GM21825 (cell line): ENCODE data around the gene RNF222.
A peak's percentile ranks its signal among the peaks of the same experiment; 100 is the strongest.
"Not testable (repeated sequence)": the region's sequence is repeated elsewhere in the genome, so short reads cannot be mapped to it uniquely, and the experiment has no call there.

Experiments
- ATAC-seq: cut with Tn5 transposase; IDR thresholded peaks from one replicate; pipeline ENCODE4 v1.9.1; 2021; ENCODE audit warnings: mild to moderate bottlenecking, moderate library complexity; ENCODE audit not compliant: unreplicated experiment

RNF222 gene

DNA sequence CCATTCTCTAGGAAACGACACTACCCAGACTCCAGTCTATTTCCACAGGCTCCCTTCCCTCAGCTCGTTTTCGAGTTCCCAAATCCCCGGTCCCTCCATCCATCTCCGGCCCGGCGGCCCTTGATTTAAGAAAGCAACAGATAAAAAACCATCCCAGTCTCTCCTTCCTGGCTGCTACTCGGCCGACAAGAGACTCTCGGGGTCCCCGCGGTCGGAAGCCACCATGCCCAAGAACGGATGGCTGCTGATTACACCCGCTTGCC lies 14.8 kb downstream of the RNF222 start:
- no peak for ATAC-seq

DNA sequence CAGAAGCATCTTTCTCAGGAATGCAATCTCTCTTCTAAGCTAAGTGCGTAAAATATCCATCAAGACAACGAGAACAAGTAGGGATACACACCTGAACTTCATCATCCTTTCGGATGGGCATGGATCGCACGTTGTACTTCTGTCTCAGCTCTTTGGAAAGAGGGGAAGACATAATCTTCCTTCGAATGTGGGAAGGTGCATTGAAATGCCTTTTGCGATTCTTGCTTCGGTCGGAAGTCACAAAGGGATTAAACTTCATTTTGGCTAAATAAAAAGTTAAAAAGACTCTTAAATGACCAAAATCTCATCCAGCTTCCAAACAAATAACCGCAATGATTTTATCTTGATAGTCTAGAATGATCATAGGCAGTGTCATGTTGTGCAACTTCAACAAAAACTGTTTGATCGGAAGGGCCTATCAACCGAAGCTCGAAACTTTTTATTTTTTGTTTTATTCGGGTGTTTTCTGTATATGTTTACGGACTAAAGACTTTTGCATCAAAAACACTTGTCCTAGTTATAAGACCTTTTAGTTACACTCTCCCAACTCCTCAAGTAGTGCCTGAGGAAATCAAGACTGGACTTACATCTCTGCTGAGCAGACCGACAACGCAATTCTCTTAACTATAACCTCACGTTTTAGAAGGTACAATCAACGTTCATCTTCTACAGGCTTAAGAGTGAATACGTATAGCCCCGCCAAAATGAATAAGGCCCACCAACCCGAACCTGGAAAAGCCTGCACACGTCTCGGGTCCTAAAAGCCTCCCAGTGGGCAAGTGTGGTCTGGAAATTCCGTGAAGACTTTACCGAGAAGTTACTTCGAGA lies 15.4 kb downstream of the RNF222 start:
- no peak for ATAC-seq

DNA sequence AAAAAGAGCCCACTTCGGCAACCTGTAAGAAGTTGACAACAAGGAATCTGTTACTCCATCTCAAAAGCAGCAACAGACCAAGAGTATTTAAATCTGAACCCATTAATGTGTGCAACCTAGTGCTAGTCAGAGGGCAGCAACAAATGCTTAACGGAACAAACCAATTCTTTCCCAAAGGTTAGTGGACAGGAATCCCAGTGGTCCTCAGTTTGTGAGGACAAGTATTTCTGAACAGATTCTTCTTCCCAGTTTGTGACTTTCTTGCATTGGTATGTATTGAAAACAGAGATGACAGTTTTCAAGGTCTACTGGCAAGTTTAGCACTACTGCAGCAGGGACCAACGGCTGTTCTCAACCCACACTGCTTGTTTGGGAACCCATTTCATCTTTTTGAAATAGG lies 17.6 kb downstream of the RNF222 start:
- ATAC-seq, result no peak

DNA sequence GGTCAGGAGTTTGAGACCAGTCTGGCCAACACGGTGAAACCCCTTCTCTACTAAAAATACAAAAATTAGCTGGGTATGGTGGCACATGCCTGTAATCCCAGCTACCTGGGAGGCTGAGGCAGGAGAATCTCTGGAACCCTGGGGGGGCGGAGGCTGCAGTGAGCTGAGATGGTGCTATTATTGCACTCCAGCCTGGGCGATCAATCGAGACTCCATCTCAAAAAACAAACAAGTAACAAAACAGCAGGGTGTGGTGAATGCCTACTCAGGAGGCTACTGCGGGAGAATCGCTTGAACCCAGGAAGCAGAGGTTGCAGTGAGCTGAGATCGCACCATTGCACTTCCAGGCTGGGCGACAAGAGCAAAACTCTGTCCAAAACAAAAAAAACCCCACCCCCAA lies 19.5 kb downstream of the RNF222 start:
- ATAC-seq, result not testable (repeated sequence)

DNA sequence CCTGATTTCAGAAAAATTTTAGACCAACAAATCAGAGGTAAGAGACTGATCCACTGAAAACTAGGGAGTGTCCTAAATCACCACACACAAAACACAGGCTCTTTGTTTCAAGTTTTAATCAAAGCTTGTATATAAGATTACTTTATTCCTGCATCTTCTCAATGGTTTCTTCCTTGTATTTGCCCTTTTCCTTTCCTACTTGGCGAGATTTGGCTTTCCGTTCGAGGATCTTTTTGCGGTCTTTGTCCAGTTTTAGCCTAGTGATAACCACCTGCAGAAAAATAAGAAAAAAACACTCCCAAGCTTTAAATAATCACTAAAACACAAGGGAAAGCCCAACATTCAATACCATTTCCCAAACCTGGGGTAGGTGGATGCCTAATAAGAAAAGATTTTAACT lies 20.2 kb downstream of the RNF222 start:
- ATAC-seq, result no peak

DNA sequence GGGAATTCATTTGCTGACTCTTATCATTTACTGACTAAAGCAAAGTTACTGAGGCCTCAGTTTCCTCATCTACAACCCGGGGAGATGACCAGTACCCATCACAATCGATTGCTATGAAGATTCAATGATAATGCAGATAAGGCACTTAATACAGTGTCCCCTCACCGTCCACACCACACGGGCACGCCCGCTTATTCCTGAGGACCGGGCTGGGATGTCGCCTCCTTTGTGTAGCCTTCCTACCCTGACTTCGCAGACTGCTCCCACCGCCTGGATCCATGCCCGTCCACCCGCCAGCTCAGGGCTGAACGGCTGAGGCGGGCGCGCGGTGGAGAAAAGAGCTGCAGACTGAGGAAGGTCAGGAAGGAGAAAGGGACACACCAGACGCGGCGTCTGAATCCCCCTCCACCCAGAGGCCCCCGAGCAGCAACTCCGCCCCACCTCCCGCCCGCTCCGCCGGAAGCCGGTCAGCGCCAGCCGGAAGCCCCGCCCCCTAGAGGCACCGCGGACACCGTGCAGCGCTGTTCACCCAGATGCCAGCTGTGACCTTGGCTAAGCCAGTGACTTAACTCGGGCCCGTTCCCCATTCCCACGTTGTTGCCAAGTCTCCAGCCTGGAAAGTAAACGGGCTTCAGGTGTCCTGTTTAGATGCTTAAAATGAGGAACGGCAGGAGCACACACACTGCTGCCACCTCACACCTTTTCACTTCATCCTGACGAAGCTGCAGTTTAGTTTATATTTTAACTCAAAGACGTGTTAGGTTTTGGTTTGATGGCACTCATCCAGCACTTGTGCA lies 21.2 kb downstream of the RNF222 start, which contains the start of gene KRABD2:
Gene KRABD2, minus strand, starts transcription at position 434 of the 797 bp plus-strand sequence.
- peak; percentile 83 for ATAC-seq

DNA sequence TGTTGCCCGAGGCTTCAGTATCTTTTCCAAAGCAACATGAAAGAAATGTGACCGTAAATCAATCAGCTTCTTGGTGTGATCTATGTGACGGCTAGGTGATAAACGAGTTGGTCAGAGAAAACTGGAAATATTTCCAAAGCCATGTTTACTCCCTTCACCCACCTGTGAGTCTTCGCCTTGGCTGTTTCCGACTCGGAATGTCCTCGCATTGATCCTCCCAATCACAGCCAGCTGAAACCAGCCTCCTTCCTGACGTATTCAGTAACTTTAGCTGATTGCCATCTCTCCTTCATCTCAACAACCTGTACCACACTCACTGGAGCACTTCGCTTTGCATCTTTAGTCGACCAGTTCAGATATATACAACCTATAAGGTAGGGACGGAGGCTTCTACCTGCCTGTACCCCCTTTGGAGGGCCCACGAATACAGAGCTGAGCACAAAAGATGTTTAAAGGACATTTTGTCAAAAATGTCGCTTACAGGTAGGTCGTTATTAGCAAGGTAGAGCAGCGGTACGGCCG lies 21.8 kb downstream of the RNF222 start:
- ATAC-seq, result no peak

DNA sequence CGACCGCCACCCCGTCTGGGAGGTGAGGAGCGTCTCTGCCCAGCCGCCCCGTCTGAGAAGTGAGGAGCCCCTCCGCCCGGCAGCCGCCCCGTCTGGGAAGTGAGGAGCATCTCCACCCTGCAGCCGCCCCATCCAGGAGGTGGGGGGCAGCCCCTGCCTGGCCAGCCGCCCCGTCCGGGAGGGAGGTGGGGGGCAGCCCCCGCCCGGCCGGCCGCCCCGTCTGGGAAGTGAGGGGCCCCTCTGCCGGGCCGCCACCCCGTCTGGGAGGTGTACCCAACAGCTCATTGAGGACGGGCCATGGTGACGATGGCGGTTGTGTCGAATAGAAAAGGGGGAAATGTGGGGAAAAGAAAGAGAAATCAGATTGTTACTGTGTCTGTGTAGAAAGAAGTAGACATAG lies 23.8 kb downstream of the RNF222 start:
- ATAC-seq, result not testable (repeated sequence)

DNA sequence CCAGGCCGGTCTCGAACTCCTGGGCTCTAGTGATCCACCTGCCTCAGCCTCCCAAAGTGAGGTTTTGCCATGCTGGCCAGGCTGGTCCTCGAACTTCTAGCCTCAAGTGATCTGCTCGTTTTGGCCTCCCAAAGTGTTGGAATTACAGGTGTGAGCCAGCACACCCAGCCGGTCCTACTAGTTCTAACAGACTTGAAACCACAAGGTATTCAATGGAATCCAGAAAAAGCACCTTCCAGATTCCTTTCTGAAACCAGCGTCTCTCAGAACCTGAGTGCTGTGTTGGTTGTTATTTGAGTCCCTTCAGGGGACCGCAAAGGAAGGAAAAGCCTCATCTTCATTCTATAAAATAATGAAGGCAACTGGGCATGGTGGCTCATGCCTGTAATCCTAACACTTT lies 25.2 kb downstream of the RNF222 start:
- ATAC-seq, result no peak

DNA sequence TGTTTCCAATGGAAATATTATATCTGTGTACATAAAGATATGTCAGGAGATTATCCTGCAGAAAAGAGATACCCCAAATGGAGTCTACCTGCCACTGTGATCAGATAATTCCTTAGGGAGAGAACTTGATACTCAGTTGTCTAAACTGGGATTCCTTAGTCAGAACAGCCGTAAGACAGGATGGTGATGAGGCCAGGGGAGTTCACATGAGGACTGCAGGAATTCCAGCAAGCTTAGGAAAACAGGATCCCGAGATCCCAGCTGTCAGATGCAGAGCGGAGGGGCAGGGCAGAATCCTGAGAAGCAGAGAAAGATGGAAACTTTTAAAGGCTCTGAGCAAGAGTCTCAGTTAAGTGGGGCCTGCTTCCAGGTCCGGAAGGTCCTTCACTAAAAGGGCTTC lies 25.8 kb downstream of the RNF222 start:
- no peak for ATAC-seq

DNA sequence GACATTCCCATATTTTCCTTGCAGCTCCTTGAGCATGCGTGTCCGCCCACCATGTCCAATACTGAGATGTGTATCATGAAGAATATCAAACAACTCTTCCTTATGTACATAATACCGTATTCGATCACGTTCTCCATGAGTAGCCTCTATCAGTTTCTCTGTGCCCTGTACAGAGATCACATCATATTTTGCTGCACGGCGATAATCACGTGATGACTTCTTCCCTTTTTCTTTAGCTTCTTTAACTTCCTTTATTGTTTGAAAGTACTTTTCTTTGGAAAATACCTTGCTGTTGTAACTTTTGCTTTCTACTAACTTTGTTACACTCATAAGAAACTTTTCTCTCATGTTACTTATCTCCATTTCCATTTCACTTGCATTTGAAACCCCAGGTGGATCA lies 27.7 kb downstream of the RNF222 start:
- ATAC-seq, result no peak

DNA sequence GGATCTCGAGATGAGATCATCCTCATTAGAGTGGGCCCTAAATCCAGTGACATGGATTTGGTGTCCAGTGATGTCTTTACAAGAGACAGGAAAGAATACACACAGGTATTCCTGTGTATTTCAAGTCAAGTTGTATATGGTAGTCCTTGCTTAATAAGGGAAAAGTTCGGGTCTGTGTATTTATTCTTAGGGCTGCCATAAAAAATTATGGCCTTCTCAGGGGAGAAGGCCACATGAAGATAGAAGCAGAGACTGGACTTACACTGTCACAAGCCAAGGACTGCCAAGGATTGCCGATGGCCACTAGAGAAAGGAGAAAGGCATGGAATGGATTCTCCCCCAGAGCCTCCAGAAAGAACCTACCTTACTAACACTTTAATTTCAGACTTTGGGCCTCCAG lies 29.4 kb downstream of the RNF222 start:
- ATAC-seq, result no peak

DNA sequence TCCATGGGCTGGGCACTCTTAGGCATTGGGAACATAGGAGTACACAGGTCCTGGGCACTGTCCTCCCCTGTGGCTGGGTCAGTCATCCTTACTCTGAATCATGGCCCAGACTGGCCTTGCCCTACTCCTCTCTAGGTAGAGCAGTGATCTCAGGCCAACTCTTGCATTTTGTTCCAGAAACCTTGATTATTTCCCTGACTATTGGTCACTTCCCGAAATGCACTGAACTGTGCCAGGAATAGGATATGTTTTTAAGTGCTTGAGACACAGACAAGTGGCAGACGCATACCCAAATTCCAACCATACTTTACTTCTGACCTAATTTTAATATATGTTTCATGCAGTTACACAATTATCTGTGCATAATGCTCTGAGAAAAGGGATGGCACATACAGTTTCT lies 31.4 kb downstream of the RNF222 start:
- ATAC-seq, result no peak

DNA sequence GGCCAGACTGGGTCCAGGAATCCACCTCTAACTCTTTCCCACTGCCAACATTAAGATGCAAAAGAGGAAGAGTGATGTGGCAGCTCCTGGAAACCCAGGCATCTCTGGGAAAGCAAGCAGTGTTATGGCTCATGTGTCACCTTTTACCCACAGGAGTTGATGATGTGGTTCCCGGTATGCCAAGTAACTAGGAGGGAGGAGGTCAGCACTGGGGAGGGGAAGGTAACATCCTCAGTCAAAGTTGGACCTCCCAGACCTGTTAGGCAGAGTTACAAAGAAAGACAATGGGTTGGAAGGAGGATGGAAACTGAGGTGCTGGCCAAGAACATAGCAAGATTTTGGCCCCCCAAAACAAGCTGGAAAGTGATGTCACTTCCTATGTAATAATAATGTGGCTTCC lies 32.5 kb downstream of the RNF222 start:
- no peak for ATAC-seq

DNA sequence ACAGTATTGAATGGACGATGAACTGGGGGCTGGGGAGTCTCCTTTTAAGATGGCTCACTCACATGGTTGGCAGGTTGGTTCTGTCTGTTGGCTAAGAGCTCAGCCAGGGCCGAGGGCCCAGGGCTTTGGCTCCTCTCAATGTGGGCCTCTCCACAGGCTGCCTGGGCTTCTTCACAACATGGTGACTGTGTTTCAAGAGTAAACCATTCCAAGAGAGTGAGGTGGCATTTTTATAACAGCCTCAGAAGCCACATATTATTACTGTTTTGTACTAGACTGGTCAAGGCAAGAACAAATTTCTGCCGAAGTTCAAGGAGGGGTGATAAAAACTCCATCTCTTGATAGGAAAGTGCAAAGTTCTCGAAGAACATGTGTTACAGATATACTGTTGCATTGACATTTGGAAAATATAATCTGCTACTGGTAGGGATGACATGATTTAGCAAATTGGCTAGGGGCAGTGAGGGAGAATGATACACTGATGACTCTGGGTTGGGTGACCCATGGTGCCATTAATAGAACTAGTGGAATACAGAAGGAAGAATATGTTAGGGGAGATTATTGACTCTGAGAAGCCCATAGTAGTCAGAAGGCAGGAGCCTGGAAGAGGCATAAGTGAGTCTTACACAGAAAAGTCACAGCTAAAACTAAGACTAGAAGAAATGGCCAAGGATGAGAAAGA lies 34.8 kb downstream of the RNF222 start:
- ATAC-seq, result no peak

DNA sequence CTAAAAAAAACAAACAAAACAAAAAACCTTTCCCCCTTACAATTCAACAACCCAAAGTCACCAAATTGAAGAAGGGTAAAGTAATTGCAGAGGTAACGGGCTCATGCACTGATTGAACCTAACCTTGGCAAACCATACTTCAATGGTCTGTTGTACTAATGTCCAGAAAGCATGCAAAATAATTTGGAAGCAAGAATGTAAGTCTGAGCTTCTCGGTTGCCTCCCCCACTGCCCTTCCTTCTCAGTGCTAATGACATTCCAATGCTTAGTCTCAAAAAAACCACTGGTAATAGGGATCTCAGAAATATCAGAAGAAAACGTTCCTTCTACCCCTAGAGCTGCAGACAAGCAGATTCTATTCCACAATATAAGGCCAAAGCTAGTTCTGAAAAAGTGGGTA lies 36.9 kb downstream of the RNF222 start:
- ATAC-seq, result no peak

DNA sequence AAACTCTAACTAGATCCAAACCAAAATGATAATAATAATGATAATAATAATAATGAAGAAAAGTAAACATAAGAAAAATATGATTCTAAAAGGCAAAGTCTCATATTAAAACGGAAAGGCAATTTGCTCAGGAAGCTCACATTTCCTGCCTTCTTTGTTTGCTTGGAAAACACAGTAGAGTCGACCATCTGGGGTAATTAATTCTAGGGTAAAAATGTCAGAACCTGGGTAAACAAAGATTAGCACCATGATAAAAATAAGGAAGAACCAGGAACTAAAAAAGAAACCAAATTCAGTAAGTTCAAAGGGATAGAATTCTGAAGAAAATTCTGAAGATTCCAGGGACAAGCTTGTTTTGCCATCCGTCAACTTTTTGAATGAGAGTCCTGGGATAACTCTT lies 37.4 kb downstream of the RNF222 start:
- ATAC-seq, result no peak

DNA sequence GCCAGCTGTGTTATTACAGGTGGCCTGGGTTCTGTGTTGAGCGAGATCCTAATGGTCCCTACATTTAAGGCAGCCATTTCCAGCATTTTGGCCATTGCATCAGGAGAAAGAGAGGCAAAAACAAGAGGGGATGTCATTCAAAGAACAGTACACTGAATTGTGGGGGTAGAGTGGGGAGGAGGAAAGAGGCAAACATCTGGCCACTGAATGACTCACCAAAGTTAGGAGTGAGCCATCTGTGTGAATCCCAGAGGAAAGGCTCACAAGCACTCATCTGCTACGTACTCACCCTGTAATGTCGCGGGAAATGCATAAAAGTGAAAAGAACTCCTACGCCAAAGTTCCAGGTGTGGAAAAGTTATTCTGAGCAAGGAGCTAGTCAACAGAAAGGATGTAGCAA lies 37.9 kb downstream of the RNF222 start:
- ATAC-seq, result no peak

DNA sequence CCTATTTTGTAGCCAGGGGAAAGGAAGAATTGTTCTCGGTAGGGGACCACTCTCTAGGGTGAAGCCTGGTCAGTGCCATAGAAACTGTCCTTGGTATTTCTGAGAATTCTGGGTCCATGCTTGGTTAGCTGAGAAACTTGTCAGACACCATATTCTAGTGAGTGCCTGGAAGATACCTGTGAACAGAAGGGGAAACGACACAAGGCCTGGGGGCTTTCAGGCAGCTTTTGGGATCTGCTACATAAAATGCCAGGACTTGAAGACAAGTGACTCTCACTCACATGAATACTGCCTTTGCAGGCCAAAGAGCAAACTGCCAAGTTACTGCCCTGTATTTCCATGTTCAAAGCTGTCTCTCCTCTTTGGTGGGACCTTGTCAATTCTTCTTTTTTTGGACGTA lies 39.7 kb downstream of the RNF222 start:
- no peak for ATAC-seq

DNA sequence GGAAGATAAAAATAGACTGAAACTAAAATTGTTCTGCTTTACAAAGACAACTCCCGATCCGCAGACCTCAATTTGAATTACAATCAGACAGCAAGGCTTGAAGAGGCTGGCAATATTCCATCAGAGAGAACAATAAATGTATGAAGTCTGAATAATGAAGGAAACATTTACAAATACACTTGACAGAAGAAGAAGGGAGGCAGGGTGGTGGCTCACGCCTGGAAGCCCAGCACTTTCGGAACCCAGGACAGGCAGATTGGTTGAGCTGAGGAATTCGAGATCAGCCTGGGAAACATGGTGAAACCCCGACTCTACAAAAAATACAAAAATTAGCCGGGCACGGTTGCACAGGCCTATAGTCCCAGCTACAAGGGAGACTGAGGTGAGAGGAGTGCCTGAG lies 43.4 kb downstream of the RNF222 start:
- ATAC-seq, result no peak

DNA sequence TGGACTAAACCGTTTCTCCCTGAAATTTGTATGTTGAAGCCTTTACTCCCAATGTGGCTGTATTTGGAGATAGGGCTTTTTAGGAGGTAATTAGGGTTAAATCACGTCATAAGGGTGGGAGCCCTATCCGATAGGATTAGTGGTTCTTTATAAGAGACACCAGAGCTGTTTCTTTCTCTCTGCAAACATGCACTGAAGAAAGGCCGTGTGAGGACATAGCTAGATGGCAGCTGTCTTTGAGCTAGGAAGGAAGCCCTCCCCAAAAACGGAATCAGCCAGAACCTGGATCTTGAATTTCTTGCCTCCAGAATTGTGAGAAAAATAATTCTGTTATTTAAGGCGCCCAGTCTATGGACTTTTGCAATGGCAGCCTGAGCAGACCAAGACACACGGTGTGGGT lies 43.9 kb downstream of the RNF222 start:
- no peak for ATAC-seq

DNA sequence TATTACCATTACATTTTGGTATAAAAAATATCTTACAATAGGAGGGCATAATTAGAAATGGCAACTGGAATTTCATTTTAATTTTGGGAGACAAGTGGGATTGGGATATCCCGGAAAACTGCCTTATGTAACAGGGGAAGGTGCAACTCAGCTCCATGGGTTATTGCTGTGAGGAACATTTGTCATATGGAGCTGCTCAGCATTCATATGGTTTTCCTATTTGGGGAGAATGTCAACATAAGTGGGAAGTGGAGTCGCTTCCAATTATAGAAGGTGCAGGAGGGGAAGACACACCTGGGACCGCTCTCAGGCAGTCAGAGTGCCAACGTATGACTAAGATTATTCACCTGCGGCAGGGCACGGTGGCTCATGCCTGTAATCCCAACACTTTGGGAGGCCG lies 47.3 kb downstream of the RNF222 start:
- ATAC-seq, result no peak
